ENCODE data around the gene ZAR1.

Gene ZAR1

DNA sequence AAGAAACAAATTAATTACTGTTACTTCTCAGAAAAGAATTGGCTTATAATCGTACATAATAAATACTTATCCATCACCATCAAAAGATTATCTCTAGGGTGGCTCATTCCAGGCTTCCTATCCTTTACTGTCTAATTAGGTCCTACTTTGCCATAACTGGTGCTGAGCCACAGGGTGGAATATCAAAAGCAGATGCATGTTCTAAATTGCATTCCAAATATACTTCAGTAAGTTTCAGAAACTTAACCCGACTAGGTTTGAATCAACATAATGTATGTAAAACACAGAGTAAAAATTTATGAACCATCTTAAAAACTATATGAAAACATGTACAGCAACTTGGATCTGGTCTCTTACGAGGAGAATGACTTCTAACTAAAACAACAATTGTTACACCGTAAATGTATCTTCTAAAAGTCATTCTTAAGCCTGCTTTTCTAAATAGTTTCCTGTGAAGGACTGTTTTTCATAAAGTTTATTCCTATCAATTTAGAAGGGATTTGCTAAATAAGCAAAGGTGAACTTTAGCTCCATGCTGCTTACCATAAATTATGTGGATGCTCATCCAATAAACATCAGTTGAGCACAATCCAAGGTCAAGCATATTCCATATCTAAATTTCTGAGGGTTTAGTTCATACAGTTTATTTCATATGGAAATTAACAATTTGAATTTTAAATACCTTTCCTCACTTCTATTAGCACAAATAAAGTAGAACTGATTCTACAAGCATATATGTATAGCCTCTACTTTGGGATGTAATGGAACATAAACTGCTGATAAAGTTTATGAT, 13.4 kb downstream of the ZAR1 start:
- Histone ChIP-seq H3K4me1 (ENCODE audit: low read length) (peaks cover 31% of the 10 kb centered on the region), H3K9me3 (replicated peaks; ENCODE audit: insufficient read depth, low read length) (no peaks in the 10 kb centered on the region), H3K27ac (ENCODE audit: low read length) (no peak overlapping the region), H3K4me3 (ENCODE audit: low read length) (no peak overlapping the region), H3K79me2 (ENCODE audit: low read length) (no peaks in the 10 kb centered on the region), H3K36me3 (replicated peaks; ENCODE audit: insufficient read depth, low read length) (no peaks in the 10 kb centered on the region), H3K9ac (ENCODE audit: low read length) (no peak overlapping the region), H4K20me1 (ENCODE audit: insufficient read depth, low read length) (no peaks in the 10 kb centered on the region), H3K9me2 (replicated peaks; ENCODE audit: insufficient read depth, low read length) (no peaks in the 10 kb centered on the region), H3K27me3 (replicated peaks; ENCODE audit: insufficient read depth, low read length) (no peaks in the 10 kb centered on the region), H2AFZ (ENCODE audit: low read length) (no peak overlapping the region), H3F3A (ENCODE audit: insufficient read depth, low read length) (peaks cover 22% of the 10 kb centered on the region), H3K4me2 (ENCODE audit: low read depth, low read length) (peak overlapping the region; percentile 47)
- TF ChIP-seq EZH2phosphoT487 (IDR thresholded peaks at IDR 0.05; ENCODE audit: low read length) (no peak), EZH2 (optimal IDR thresholded peaks at IDR 0.05; ENCODE audit: low read depth, low read length) (no peak)
- TF ChIP-seq, protein P1, sequence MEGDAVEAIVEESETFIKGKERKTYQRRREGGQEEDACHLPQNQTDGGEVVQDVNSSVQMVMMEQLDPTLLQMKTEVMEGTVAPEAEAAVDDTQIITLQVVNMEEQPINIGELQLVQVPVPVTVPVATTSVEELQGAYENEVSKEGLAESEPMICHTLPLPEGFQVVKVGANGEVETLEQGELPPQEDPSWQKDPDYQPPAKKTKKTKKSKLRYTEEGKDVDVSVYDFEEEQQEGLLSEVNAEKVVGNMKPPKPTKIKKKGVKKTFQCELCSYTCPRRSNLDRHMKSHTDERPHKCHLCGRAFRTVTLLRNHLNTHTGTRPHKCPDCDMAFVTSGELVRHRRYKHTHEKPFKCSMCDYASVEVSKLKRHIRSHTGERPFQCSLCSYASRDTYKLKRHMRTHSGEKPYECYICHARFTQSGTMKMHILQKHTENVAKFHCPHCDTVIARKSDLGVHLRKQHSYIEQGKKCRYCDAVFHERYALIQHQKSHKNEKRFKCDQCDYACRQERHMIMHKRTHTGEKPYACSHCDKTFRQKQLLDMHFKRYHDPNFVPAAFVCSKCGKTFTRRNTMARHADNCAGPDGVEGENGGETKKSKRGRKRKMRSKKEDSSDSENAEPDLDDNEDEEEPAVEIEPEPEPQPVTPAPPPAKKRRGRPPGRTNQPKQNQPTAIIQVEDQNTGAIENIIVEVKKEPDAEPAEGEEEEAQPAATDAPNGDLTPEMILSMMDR (IDR thresholded peaks at IDR 0.05; ENCODE audit: low read length), result no peak
- DNase-seq, result no peak

DNA sequence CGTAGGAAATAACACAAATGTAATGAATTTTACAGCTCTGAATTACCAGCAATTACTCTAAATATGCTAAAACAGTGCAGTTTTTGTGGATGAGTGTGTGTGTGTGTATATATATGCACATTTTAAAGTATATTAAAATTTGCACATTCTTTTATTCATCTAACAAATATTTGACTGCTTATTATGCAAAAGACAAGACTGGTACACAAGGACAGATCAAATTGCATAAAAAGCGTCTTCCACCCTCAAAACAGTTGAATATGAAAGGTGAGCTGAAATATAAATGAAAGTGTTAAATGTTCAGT, 13.9 kb downstream of the ZAR1 start:
- Histone ChIP-seq H3K27me3 (replicated peaks; ENCODE audit: insufficient read depth, low read length) (no peaks in the 10 kb centered on the region), H3K4me2 (ENCODE audit: low read depth, low read length) (peak overlapping the region; percentile 47), H2AFZ (ENCODE audit: low read length) (no peak overlapping the region), H3K36me3 (replicated peaks; ENCODE audit: insufficient read depth, low read length) (no peaks in the 10 kb centered on the region), H3K9me2 (replicated peaks; ENCODE audit: insufficient read depth, low read length) (no peaks in the 10 kb centered on the region), H3K79me2 (ENCODE audit: low read length) (no peaks in the 10 kb centered on the region), H3K4me1 (ENCODE audit: low read length) (peaks cover 26% of the 10 kb centered on the region), H3K4me3 (ENCODE audit: low read length) (no peak overlapping the region), H3K9ac (ENCODE audit: low read length) (no peak overlapping the region), H3F3A (ENCODE audit: insufficient read depth, low read length) (peaks cover 18% of the 10 kb centered on the region), H4K20me1 (ENCODE audit: insufficient read depth, low read length) (no peaks in the 10 kb centered on the region), H3K27ac (ENCODE audit: low read length) (no peak overlapping the region), H3K9me3 (replicated peaks; ENCODE audit: insufficient read depth, low read length) (no peaks in the 10 kb centered on the region)
- no peak for DNase-seq
- TF ChIP-seq EZH2phosphoT487 (IDR thresholded peaks at IDR 0.05; ENCODE audit: low read length) (no peak), EZH2 (optimal IDR thresholded peaks at IDR 0.05; ENCODE audit: low read depth, low read length) (no peak)
- TF ChIP-seq, protein P1 (IDR thresholded peaks at IDR 0.05; ENCODE audit: low read length), result no peak

DNA sequence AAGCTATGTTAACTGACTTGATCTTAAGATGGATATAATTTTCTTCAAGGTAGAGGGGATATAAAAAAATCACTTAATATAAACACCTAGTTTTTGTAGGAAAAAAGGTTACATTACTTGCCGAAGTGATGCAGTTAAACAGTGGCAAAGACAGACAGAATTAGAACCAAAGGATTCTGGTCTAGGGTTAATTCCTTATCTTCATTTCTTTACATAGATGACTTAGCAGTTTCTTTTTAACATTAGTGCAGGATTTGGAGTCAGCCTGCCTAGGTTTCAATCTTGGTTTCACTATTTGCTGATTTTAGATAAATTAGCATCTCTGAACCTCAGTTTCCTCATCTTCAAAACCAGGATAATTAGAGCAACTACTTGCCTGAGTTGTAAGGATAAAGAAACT, 14.3 kb downstream of the ZAR1 start:
- Histone ChIP-seq H3K27ac (ENCODE audit: low read length) (no peak overlapping the region), H4K20me1 (ENCODE audit: insufficient read depth, low read length) (no peaks in the 10 kb centered on the region), H3K9me2 (replicated peaks; ENCODE audit: insufficient read depth, low read length) (no peaks in the 10 kb centered on the region), H3K9ac (ENCODE audit: low read length) (no peak overlapping the region), H3K4me1 (ENCODE audit: low read length) (peaks cover 22% of the 10 kb centered on the region), H3K9me3 (replicated peaks; ENCODE audit: insufficient read depth, low read length) (no peaks in the 10 kb centered on the region), H3K79me2 (ENCODE audit: low read length) (no peaks in the 10 kb centered on the region), H3K36me3 (replicated peaks; ENCODE audit: insufficient read depth, low read length) (no peaks in the 10 kb centered on the region), H3F3A (ENCODE audit: insufficient read depth, low read length) (peaks cover 15% of the 10 kb centered on the region), H2AFZ (ENCODE audit: low read length) (no peak overlapping the region), H3K27me3 (replicated peaks; ENCODE audit: insufficient read depth, low read length) (no peaks in the 10 kb centered on the region), H3K4me2 (ENCODE audit: low read depth, low read length) (peak overlapping the region; percentile 47), H3K4me3 (ENCODE audit: low read length) (no peak overlapping the region)
- peak; percentile 46 for DNase-seq
- TF ChIP-seq, protein P1 (IDR thresholded peaks at IDR 0.05; ENCODE audit: low read length), result no peak
- TF ChIP-seq EZH2 (optimal IDR thresholded peaks at IDR 0.05; ENCODE audit: low read depth, low read length), result no peak
- TF ChIP-seq EZH2phosphoT487 (IDR thresholded peaks at IDR 0.05; ENCODE audit: low read length), result no peak

Measured in MM.1S (cell line).